HCT116 (cell line): Measurements from ENCODE around the gene CNPY1. TPM values are rescaled to one million over a fixed set of nuclear protein-coding genes. Genes with fewer than 3 reads are reported as not detected.

Experiments used
- ATAC-seq: fragments of 200-7000 bp; cut with Tn5 transposase; 2 replicates; pipeline ENCODE4 v1.9.1; 2020; ENCODE audit warnings: mild to moderate bottlenecking, moderate library complexity
- BruUV-seq: library from RNA; stranded (reverse); fragments of 400-500 nt; replicated peaks from 2 replicates; lab custom pipeline; 2021; lab: Mats Ljungman, UMichigan
- CTCF ChIA-PET: fragments of 300-600 bp; sonication (Branson Sonifier 250); formaldehyde crosslinking; loops from one replicate; lab custom pipeline; 2021; ENCODE audit warnings: antibody characterized with exemption; lab: Charles Lee
- POLR2A ChIA-PET: fragments of 300-600, 350-600 bp; sonication (Branson Sonifier 250); formaldehyde crosslinking; loops from one replicate; lab custom pipeline; 2021; ENCODE audit warnings: antibody characterized with exemption; lab: Charles Lee
- RAD21 ChIA-PET, 2 experiments: fragments of 300-600 bp; sonication (Branson Sonifier 250); formaldehyde crosslinking; loops; one replicate each; lab custom pipeline; 2023; ENCODE audit warnings: low total read pairs in 2 of 2; ENCODE audit not compliant: uncharacterized antibody in 2 of 2, unreplicated experiment in 2 of 2, low non-redundant PET in 1 of 2; lab: Charles Lee
- DNase-seq: peaks from one replicate; pipeline ENCODE4 v3.0.0-alpha.2; 2010; ENCODE audit warnings: low read depth, low spot score
- H2AFZ ChIP-seq: fragments of 200-600 bp; shearing (Covaris generic), sonication (generic); 2 replicates; pipeline ENCODE4 v1.6.1; 2017; ENCODE audit warnings: low read depth, mixed run types, mixed read lengths, antibody characterized with exemption, low read length; ENCODE audit not compliant: poor library complexity, severe bottlenecking
- H3K27ac ChIP-seq: 2 replicates; pipeline ENCODE4 v1.5.1; 2012; ENCODE audit warnings: low read depth, low read length
- H3K27me3 ChIP-seq: fragments of 200-600 bp; sonication (generic); 2 replicates; pipeline ENCODE4 v1.6.1; 2016; ENCODE audit warnings: mixed run types, low read length, mixed read lengths; ENCODE audit not compliant: insufficient read depth
- H3K36me3 ChIP-seq, 2 experiments: fragments of 200-500 bp in 1 of 2; fragments of 200-600 bp in 1 of 2; sonication (Bioruptor generic) in 1 of 2; sonication (generic) in 1 of 2; 2 replicates each; pipeline versions ENCODE4 v1.5.1 to v1.6.1; 2014 to 2016; ENCODE audit warnings: low read length in 2 of 2, inconsistent platforms in 1 of 2, mixed read lengths in 1 of 2, mixed run types in 1 of 2; ENCODE audit not compliant: insufficient read depth in 2 of 2, control insufficient read depth in 1 of 2
- H3K4me1 ChIP-seq, 2 experiments: fragments of 200-600 bp in 1 of 2; sonication (generic) in 1 of 2; 2 replicates each; pipeline versions ENCODE4 v1.5.1 to v1.6.1; 2012 to 2017; ENCODE audit warnings: low read length in 2 of 2, inconsistent platforms in 1 of 2, mild to moderate bottlenecking in 1 of 2, mixed read lengths in 1 of 2, mixed run types in 1 of 2, moderate library complexity in 1 of 2; ENCODE audit not compliant: insufficient read depth in 2 of 2, control insufficient read depth in 1 of 2
- H3K4me2 ChIP-seq: fragments of 200-600 bp; sonication (generic); 2 replicates; pipeline ENCODE4 v1.6.1; 2017; ENCODE audit warnings: mixed run types, low read length, mixed read lengths
- H3K4me3 ChIP-seq, 2 experiments: fragments of 200-600 bp in 1 of 2; sonication (generic) in 1 of 2; replicated peaks in 1 of 2; 2 replicates each; pipeline ENCODE4 v1.5.1; 2011 to 2016; ENCODE audit warnings: low read length in 2 of 2, control low read depth in 1 of 2, low read depth in 1 of 2, mild to moderate bottlenecking in 1 of 2, mixed read lengths in 1 of 2, mixed run types in 1 of 2
- H3K79me2 ChIP-seq: fragments of 200-600 bp; sonication (generic); 2 replicates; pipeline ENCODE4 v1.6.1; 2017; ENCODE audit warnings: mild to moderate bottlenecking, mixed run types, low read length, moderate library complexity, mixed read lengths; ENCODE audit not compliant: insufficient read depth
- H3K9ac ChIP-seq: fragments of 200-600 bp; sonication (generic); 2 replicates; pipeline ENCODE4 v1.6.1; 2016; ENCODE audit warnings: low read length, mixed read lengths
- H3K9me2 ChIP-seq: fragments of 200-600 bp; sonication (generic), shearing (Covaris generic); 2 replicates; pipeline ENCODE4 v1.6.1; 2017; ENCODE audit warnings: mixed run types, mild to moderate bottlenecking, moderate library complexity; ENCODE audit not compliant: insufficient read depth
- H3K9me3 ChIP-seq, 2 experiments: fragments of 200-500 bp in 1 of 2; fragments of 200-600 bp in 1 of 2; sonication (Bioruptor generic) in 1 of 2; sonication (generic) in 1 of 2; 2 replicates each; pipeline ENCODE4 v1.6.1; 2014 to 2017; ENCODE audit warnings: low read length in 2 of 2, mixed read lengths in 2 of 2, inconsistent platforms in 1 of 2, low read depth in 1 of 2, mild to moderate bottlenecking in 1 of 2, mixed run types in 1 of 2, moderate library complexity in 1 of 2; ENCODE audit not compliant: control insufficient read depth in 1 of 2, insufficient read depth in 1 of 2
- H4K20me1 ChIP-seq: fragments of 200-600 bp; sonication (generic), shearing (Covaris generic); 2 replicates; pipeline ENCODE4 v1.6.1; 2017; ENCODE audit warnings: mixed run types, mild to moderate bottlenecking, moderate library complexity; ENCODE audit not compliant: insufficient read depth
- CBX3 ChIP-seq: IDR thresholded peaks from 2 replicates; pipeline ENCODE4 v1.6.1; 2012; ENCODE audit warnings: low read depth
- CEBPB ChIP-seq: IDR thresholded peaks from 2 replicates; pipeline ENCODE4 v1.6.1; 2012; ENCODE audit warnings: low read depth
- EGR1 ChIP-seq: IDR thresholded peaks from 2 replicates; pipeline ENCODE4 v1.6.1; 2012; ENCODE audit warnings: low read depth
- ELF1 ChIP-seq: IDR thresholded peaks from 2 replicates; pipeline ENCODE4 v1.6.1; 2012; ENCODE audit warnings: low read depth, borderline replicate concordance
- EZH2phosphoT487 ChIP-seq: fragments of 200-600 bp; IDR thresholded peaks from 2 replicates; pipeline ENCODE4 v1.6.1; 2018; ENCODE audit warnings: antibody characterized with exemption, borderline replicate concordance
- FOSL1 ChIP-seq: IDR thresholded peaks from 2 replicates; pipeline ENCODE4 v1.6.1; 2012; ENCODE audit warnings: low read depth
- JUND ChIP-seq: IDR thresholded peaks from 2 replicates; pipeline ENCODE4 v1.6.1; 2012
- POLR2AphosphoS5 ChIP-seq: IDR thresholded peaks from 2 replicates; pipeline ENCODE4 v1.6.1; 2011; ENCODE audit warnings: mild to moderate bottlenecking, low read depth, low read length, moderate library complexity
- SIN3A ChIP-seq: IDR thresholded peaks from 2 replicates; pipeline ENCODE4 v1.6.1; 2012; ENCODE audit warnings: low read depth
- SP1 ChIP-seq: IDR thresholded peaks from 2 replicates; pipeline ENCODE4 v1.6.1; 2012; ENCODE audit warnings: low read depth
- intact Hi-C: fragments of 100-400 bp; cut with micrococcal nuclease; formaldehyde crosslinking; loops from 2 replicates; pipeline ENCODE4 v1.10.0; 2022
- total RNA-seq: library from RNA; stranded (reverse); gene quantifications from one replicate; pipeline ENCODE4 v1.2.1, GENCODE V29; 2021; ENCODE audit not compliant: unreplicated experiment
- TF ChIP-seq, protein P1 (sequence below), 3 experiments: fragments of 200-600 bp in 1 of 3; sonication (generic) in 1 of 3; IDR thresholded peaks in 2 of 3; conservative IDR thresholded peaks in 1 of 3; 2 replicates each; pipeline ENCODE4 v1.5.1; 2012 to 2017; ENCODE audit warnings: low read depth in 2 of 3, low read length in 2 of 3, antibody characterized with exemption in 1 of 3, borderline replicate concordance in 1 of 3, control low read depth in 1 of 3, mild to moderate bottlenecking in 1 of 3, mixed read lengths in 1 of 3, mixed run types in 1 of 3, moderate library complexity in 1 of 3; ENCODE audit not compliant: insufficient read depth in 1 of 3
- TF ChIP-seq, protein P2 (sequence below): IDR thresholded peaks from 2 replicates; pipeline ENCODE4 v1.6.1; 2012
- TF ChIP-seq, protein P3 (sequence below): IDR thresholded peaks from 2 replicates; pipeline ENCODE4 v1.6.1; 2011; ENCODE audit warnings: mild to moderate bottlenecking, low read length, moderate library complexity; ENCODE audit not compliant: insufficient replicate concordance; ENCODE audit errors: extremely low read depth
- TF ChIP-seq, protein P4 (sequence below): IDR thresholded peaks from 2 replicates; pipeline ENCODE4 v1.6.1; 2012; ENCODE audit warnings: low read depth
- TF ChIP-seq, protein P5 (sequence below): IDR thresholded peaks from 2 replicates; pipeline ENCODE4 v1.6.1; 2012

CNPY1 gene
- total RNA-seq, 1 experiment from 2014 or later = not detected

DNA sequence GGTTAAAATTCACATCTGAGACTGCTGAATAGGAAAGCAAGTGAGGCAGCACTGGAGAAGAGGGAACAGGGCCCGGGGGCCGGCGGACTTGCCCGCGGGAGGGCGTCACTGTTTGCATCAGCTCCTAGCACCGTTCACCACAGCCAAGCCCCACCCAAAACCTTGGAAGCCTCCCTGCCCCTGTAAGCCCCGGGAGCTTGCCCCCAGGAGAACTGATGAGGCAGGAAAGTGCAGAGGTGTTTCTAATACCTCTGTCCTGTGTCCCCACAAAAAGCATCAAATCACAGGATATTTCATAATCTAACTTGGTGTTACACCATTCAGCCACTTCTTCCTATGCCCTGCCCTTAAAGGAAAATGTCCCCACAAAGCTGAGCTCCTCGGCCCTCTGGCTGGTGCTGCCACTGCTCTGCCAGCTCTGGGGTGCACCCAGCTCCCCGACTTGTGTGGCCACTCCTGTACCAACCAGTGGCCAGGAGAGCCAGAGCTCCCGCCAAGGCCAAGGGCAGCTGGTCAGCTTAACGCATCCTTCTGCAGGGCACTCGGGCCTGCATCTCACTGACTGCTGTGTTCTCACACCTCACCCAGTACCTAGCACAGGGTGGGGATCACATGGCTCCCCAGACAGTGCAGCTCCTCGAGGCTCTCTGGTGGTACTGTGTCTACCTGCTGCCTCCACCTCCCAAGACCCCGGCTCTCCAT lies 47.3 kb upstream of the CNPY1 start (continued):
- TF ChIP-seq, protein P1, sequence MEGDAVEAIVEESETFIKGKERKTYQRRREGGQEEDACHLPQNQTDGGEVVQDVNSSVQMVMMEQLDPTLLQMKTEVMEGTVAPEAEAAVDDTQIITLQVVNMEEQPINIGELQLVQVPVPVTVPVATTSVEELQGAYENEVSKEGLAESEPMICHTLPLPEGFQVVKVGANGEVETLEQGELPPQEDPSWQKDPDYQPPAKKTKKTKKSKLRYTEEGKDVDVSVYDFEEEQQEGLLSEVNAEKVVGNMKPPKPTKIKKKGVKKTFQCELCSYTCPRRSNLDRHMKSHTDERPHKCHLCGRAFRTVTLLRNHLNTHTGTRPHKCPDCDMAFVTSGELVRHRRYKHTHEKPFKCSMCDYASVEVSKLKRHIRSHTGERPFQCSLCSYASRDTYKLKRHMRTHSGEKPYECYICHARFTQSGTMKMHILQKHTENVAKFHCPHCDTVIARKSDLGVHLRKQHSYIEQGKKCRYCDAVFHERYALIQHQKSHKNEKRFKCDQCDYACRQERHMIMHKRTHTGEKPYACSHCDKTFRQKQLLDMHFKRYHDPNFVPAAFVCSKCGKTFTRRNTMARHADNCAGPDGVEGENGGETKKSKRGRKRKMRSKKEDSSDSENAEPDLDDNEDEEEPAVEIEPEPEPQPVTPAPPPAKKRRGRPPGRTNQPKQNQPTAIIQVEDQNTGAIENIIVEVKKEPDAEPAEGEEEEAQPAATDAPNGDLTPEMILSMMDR (IDR thresholded peaks at IDR 0.05 in 2 of 3, conservative IDR thresholded peaks at IDR 0.05 in 1 of 3; ENCODE audit: borderline replicate concordance in 1 of 3, insufficient read depth in 1 of 3, low read depth in 2 of 3, low read length in 2 of 3) = no peak
- TF ChIP-seq POLR2AphosphoS5 (no peak), EZH2phosphoT487 (no peak), CBX3 (no peak), CEBPB (no peak), SIN3A (no peak), ELF1 (no peak)
- TF ChIP-seq, protein P2, sequence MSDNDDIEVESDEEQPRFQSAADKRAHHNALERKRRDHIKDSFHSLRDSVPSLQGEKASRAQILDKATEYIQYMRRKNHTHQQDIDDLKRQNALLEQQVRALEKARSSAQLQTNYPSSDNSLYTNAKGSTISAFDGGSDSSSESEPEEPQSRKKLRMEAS = no peak

DNA sequence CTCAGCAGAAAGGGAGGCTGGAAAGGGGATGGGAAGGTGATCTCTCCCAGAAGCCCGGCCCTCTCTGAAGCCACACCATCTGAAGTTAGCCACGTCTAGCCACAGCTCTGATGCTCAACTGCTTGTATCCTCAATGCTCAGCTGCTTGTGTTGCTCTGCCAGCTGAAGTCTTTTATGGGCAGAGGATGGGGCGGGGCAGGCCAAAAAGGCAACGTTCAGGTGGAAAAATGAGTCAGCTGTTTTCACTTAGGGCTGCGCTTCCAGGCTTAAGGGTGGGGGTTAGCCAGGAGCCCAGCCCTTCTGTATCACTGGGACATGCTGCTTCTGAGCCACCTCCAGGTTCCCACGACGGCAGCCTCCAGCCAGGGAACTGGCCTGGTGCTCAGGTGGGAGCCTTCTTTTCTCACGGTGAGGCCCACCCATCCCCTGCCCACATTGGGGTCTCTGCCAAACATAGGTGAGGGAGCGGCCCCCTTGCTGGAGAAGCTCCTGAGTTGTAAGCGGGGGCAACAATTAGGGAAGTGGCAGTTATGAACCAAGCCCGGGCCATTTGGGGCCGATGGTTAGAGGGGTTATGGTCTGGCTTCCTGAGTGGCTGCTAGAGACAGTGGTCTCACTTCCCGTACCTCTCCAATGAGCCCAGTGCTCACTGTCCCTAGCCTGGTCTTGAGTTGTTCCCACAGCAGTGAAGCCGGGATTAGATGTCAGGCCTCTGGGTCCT lies 44.9 kb upstream of the CNPY1 start:
- no peak overlapping the region for H3K27ac ChIP-seq
- no TSS peak for BruUV-seq
- H3K4me2 ChIP-seq = peak overlapping the region; percentile 30
- H3K27me3 ChIP-seq = no peaks in the 10 kb centered on the region
- no peaks in the 10 kb centered on the region for H3K36me3 ChIP-seq
- ChIA-PET RAD21 (no interaction called here), POLR2A (no interaction called here), CTCF (interaction anchor here (1.1 kb wide), 1 partner anchor 8 kb away, joined by 3 read pairs; no protein-coding TSS in a partner anchor)
- intact Hi-C loops = no loop called here
- H4K20me1 ChIP-seq = no peaks in the 10 kb centered on the region
- H3K9me2 ChIP-seq = no peaks in the 10 kb centered on the region
- no peak for TF ChIP-seq JUND
- TF ChIP-seq, protein P3, sequence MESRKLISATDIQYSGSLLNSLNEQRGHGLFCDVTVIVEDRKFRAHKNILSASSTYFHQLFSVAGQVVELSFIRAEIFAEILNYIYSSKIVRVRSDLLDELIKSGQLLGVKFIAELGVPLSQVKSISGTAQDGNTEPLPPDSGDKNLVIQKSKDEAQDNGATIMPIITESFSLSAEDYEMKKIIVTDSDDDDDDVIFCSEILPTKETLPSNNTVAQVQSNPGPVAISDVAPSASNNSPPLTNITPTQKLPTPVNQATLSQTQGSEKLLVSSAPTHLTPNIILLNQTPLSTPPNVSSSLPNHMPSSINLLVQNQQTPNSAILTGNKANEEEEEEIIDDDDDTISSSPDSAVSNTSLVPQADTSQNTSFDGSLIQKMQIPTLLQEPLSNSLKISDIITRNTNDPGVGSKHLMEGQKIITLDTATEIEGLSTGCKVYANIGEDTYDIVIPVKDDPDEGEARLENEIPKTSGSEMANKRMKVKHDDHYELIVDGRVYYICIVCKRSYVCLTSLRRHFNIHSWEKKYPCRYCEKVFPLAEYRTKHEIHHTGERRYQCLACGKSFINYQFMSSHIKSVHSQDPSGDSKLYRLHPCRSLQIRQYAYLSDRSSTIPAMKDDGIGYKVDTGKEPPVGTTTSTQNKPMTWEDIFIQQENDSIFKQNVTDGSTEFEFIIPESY = no peak
- TF ChIP-seq FOSL1 = no peak
- TF ChIP-seq, protein P4, sequence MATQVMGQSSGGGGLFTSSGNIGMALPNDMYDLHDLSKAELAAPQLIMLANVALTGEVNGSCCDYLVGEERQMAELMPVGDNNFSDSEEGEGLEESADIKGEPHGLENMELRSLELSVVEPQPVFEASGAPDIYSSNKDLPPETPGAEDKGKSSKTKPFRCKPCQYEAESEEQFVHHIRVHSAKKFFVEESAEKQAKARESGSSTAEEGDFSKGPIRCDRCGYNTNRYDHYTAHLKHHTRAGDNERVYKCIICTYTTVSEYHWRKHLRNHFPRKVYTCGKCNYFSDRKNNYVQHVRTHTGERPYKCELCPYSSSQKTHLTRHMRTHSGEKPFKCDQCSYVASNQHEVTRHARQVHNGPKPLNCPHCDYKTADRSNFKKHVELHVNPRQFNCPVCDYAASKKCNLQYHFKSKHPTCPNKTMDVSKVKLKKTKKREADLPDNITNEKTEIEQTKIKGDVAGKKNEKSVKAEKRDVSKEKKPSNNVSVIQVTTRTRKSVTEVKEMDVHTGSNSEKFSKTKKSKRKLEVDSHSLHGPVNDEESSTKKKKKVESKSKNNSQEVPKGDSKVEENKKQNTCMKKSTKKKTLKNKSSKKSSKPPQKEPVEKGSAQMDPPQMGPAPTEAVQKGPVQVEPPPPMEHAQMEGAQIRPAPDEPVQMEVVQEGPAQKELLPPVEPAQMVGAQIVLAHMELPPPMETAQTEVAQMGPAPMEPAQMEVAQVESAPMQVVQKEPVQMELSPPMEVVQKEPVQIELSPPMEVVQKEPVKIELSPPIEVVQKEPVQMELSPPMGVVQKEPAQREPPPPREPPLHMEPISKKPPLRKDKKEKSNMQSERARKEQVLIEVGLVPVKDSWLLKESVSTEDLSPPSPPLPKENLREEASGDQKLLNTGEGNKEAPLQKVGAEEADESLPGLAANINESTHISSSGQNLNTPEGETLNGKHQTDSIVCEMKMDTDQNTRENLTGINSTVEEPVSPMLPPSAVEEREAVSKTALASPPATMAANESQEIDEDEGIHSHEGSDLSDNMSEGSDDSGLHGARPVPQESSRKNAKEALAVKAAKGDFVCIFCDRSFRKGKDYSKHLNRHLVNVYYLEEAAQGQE = no peak
- no peak for TF ChIP-seq EGR1
- no peak for TF ChIP-seq SP1
- TF ChIP-seq POLR2AphosphoS5 = no peak
- TF ChIP-seq, protein P5, sequence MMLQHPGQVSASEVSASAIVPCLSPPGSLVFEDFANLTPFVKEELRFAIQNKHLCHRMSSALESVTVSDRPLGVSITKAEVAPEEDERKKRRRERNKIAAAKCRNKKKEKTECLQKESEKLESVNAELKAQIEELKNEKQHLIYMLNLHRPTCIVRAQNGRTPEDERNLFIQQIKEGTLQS = no peak
- no peak for TF ChIP-seq EZH2phosphoT487
- no peaks in the 10 kb centered on the region for H3K9me3 ChIP-seq
- ATAC-seq (peak; percentile 50), DNase-seq (no peak)
- no peak overlapping the region for H3K4me3 ChIP-seq
- no peak overlapping the region for H2AFZ ChIP-seq
- H3K4me1 ChIP-seq = peaks cover 0 to 12% of the 10 kb centered on the region in 2 experiments; a peak in 1 of 4 replicates
- H3K9ac ChIP-seq = no peak overlapping the region
- H3K79me2 ChIP-seq = no peaks in the 10 kb centered on the region
